ENCODE results near the gene ZNF410.
"Not testable (repeated sequence)": the region's sequence is repeated elsewhere in the genome, so short reads cannot be mapped to it uniquely, and the experiment has no call there.

ZNF410 gene

GRCh38 chr14:73887694-73888459 is 1.2 kb downstream of the ZNF410 start:
- DNase-seq (ENCODE audit: low read depth), result no peak

GRCh38 chr14:73888460-73888725 is 1.7 kb downstream of the ZNF410 start:
- DNase-seq (ENCODE audit: low read depth), result no peak

GRCh38 chr14:73888971-73889370 is 2.3 kb downstream of the ZNF410 start:
- DNase-seq (ENCODE audit: low read depth), result no peak

GRCh38 chr14:73889376-73889775 is 2.7 kb downstream of the ZNF410 start:
- no peak for DNase-seq (ENCODE audit: low read depth)

- not testable (repeated sequence) for DNase-seq (ENCODE audit: low read depth)
Observed at GRCh38 chr14:73894180-73894687, 7.6 kb downstream of the ZNF410 start.

GRCh38 chr14:73895939-73896338 is 9.3 kb downstream of the ZNF410 start:
- no peak for DNase-seq (ENCODE audit: low read depth)

- no peak for DNase-seq (ENCODE audit: low read depth)
Observed at GRCh38 chr14:73896521-73896920, 9.9 kb downstream of the ZNF410 start.

- no peak for DNase-seq (ENCODE audit: low read depth)
Observed at GRCh38 chr14:73903028-73903427, 16.4 kb downstream of the ZNF410 start.

GRCh38 chr14:73909681-73910080 is 23.0 kb downstream of the ZNF410 start:
- DNase-seq (ENCODE audit: low read depth), result no peak

- DNase-seq (ENCODE audit: low read depth), result no peak
Observed at GRCh38 chr14:73913256-73913655, 26.6 kb downstream of the ZNF410 start.

GRCh38 chr14:73916324-73916723 is 29.7 kb downstream of the ZNF410 start:
- no peak for DNase-seq (ENCODE audit: low read depth)

GRCh38 chr14:73919457-73919856 is 32.8 kb downstream of the ZNF410 start:
- not testable (repeated sequence) for DNase-seq (ENCODE audit: low read depth)

- DNase-seq (ENCODE audit: low read depth), result no peak
Observed at GRCh38 chr14:73924337-73924736, 37.7 kb downstream of the ZNF410 start.

GRCh38 chr14:73935666-73936065 is 49.0 kb downstream of the ZNF410 start:
- DNase-seq (ENCODE audit: low read depth), result no peak

GRCh38 chr14:73936548-73936947 is 49.9 kb downstream of the ZNF410 start:
- DNase-seq (ENCODE audit: low read depth), result no peak

- no peak for DNase-seq (ENCODE audit: low read depth)
Observed at GRCh38 chr14:73937012-73937411, 50.4 kb downstream of the ZNF410 start.

- DNase-seq (ENCODE audit: low read depth), result no peak
Observed at GRCh38 chr14:73942180-73942579, 55.5 kb downstream of the ZNF410 start.

GRCh38 chr14:73943083-73943482 is 56.4 kb downstream of the ZNF410 start:
- no peak for DNase-seq (ENCODE audit: low read depth)

- DNase-seq (ENCODE audit: low read depth), result no peak
Observed at GRCh38 chr14:73944432-73945158, 57.9 kb downstream of the ZNF410 start.

- DNase-seq (ENCODE audit: low read depth), result no peak
Observed at GRCh38 chr14:73945159-73945670, 58.6 kb downstream of the ZNF410 start.

- peak; percentile 84 for DNase-seq (ENCODE audit: low read depth)
Observed at GRCh38 chr14:73949752-73950734, 63.4 kb downstream of the ZNF410 start, which contains the start of the genes COQ6 and FAM161B. Gene COQ6, plus strand, starts transcription at chr14:73950302. Its CDS starts 31 bp downstream, at chr14:73950333. Gene FAM161B, minus strand, starts transcription at chr14:73950094. Its CDS starts 68 bp downstream, at chr14:73950026.

- no peak for DNase-seq (ENCODE audit: low read depth)
Observed at GRCh38 chr14:73953731-73954130, 67.1 kb downstream of the ZNF410 start.

All from activated T-helper 1 cell treated with Interleukin-2 at 50 U/mL for 16 hours (primary cell).